HUES64 (cell line): ENCODE data around the gene COPS3.
"Not testable (repeated sequence)": the region's sequence is repeated elsewhere in the genome, so short reads cannot be mapped to it uniquely, and the experiment has no call there.

Experiments
- H3K27ac ChIP-seq: 2 replicates; pipeline ENCODE4 v1.7.0; 2013; ENCODE audit warnings: low read depth, low read length, inconsistent platforms
- H3K27me3 ChIP-seq: 2 replicates; pipeline ENCODE4 v1.6.1; 2013; ENCODE audit warnings: mild to moderate bottlenecking, low read length; ENCODE audit not compliant: insufficient read depth
- H3K36me3 ChIP-seq: 2 replicates; pipeline ENCODE4 v1.6.1; 2013; ENCODE audit warnings: mild to moderate bottlenecking, low read length; ENCODE audit not compliant: insufficient read depth
- H3K4me1 ChIP-seq: 2 replicates; pipeline ENCODE4 v1.6.1; 2013; ENCODE audit warnings: mild to moderate bottlenecking, low read length, moderate library complexity; ENCODE audit not compliant: insufficient read depth
- H3K4me3 ChIP-seq: 2 replicates; pipeline ENCODE4 v1.5.1; 2013; ENCODE audit warnings: mild to moderate bottlenecking, low read length, moderate library complexity
- H3K9ac ChIP-seq: 2 replicates; pipeline ENCODE4 v1.6.1; 2013; ENCODE audit warnings: mild to moderate bottlenecking, low read depth, low read length
- H3K9me3 ChIP-seq: 2 replicates; pipeline ENCODE4 v1.6.1; 2013; ENCODE audit warnings: low read depth, low read length; ENCODE audit not compliant: insufficient read depth
- WGBS: fragments of 150-250, 120-280 bp; methylation state at CpG from one replicate; pipeline ENCODE4 v1.1.7; 2013; ENCODE audit warnings: missing lambda C conversion rate; 5-methylcytosine and 5-hydroxymethylcytosine counted together

Gene COPS3

DNA sequence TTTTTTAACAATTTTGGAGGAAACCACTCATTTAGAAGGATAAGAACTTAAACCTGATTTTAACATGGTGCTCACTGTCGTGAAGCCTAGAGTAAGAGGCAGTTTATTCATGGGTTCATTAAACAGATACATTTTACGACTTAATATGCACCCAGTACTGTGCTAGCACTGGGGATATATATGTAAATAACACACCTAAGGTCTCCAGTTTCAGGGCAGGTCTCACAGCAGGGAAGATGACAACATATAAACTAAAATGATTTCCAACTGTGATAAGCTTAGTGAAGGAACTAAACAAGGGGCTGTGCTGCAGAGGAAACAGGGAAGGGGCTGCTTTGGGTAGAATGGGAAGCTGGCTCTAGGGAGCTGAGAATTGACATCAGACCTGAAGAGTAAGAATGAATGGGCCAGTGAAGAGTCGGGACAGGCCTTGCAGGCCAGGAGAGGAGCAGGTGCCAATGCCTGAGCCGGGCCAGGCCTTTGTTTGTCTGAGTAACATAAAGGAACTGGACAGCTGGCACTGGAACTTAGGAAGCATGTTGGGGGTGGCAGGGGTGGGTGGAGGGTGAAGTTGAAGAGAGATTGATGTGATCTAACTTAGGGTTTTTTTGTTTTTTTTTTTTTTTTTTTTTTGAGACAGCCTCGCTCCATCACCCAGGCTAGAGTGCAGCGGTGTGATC, 34.2 kb upstream of the COPS3 start:
- H3K27ac ChIP-seq: no peak overlapping the region
- H3K9ac ChIP-seq: no peak overlapping the region
- no peaks in the 10 kb centered on the region; the same call in 1 of the 2 replicates for H3K36me3 ChIP-seq
- no peak overlapping the region for H3K4me3 ChIP-seq
- no peaks in the 10 kb centered on the region for H3K27me3 ChIP-seq
- 90% methylated on average over 5 of the region's 6 CpGs for WGBS
- H3K9me3 ChIP-seq: peaks cover 4% of the 10 kb centered on the region; the same call in 1 of the 2 replicates
- H3K4me1 ChIP-seq: no peaks in the 10 kb centered on the region

DNA sequence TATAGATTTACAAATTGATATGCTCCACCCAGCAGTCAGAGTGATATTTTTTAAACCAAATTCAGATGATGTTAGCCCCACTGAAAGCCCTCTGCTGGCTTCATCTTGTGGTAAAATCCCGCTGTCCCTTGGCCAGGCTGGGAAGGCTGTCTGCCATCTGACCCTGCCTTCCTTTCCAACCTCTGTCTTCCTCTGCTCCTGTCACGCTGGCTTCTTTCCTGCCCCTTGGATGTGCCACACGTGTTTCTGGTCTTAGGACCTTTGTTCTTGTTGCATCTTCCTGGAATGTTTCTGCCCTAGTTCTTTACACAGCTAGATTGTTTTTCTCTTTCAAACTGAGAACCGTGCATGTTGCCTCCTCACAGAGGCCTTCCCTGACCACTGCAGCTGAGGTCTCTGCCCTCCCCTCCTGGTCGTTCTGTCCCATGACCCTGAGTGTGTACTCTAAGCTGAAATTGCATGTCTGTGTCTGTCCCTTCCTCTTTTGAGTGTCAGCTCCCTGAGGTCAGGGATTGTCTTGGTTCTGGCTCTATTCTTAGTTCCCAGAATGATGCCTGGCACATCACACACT, 33.5 kb upstream of the COPS3 start:
- H3K9me3 ChIP-seq: peaks cover 4% of the 10 kb centered on the region; the same call in 1 of the 2 replicates
- H3K27me3 ChIP-seq: no peaks in the 10 kb centered on the region
- H3K36me3 ChIP-seq: no peaks in the 10 kb centered on the region; the same call in 1 of the 2 replicates
- H3K9ac ChIP-seq: no peak overlapping the region
- WGBS: 87% methylated on average over 5 of the region's 5 CpGs
- no peaks in the 10 kb centered on the region for H3K4me1 ChIP-seq
- H3K27ac ChIP-seq: no peak overlapping the region
- H3K4me3 ChIP-seq: no peak overlapping the region

DNA sequence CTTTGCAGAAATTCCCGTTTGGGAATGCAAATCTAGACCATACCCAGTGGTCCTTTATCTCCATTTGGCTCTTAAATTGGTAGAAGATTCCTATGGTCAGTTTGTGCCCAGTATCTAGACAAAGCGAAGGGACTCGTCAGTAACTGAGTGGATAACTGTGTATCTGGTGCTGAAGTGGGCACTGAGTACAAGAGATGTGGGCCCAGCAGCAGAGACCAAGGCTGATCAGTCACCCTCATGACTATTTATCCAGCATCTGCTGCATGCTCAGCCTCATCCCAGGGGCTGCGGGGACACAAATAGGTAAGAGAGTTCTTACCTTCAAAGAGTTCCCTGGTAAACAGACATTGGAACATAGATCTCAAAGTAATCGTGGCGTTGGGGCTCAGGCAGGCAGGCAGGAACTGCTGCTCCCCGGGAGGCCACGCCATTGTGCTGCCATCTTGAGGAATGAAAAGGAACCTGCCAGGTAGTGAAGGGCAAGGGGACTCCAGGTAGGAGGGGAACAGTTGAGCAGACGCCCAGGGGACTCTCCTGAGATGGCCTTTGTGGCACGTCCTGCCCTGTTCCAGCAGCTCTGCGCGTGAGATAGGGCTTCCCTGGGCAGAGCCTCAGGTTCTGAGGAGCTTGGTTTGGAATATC, 32.4 kb upstream of the COPS3 start:
- H3K27ac ChIP-seq: no peak overlapping the region
- peaks cover 4% of the 10 kb centered on the region; the same call in 1 of the 2 replicates for H3K9me3 ChIP-seq
- H3K4me3 ChIP-seq: no peak overlapping the region
- H3K9ac ChIP-seq: no peak overlapping the region
- peaks cover 6% of the 10 kb centered on the region; the same call in 1 of the 2 replicates for H3K36me3 ChIP-seq
- 63% methylated on average over 12 of the region's 12 CpGs for WGBS
- no peaks in the 10 kb centered on the region for H3K27me3 ChIP-seq
- no peaks in the 10 kb centered on the region for H3K4me1 ChIP-seq

DNA sequence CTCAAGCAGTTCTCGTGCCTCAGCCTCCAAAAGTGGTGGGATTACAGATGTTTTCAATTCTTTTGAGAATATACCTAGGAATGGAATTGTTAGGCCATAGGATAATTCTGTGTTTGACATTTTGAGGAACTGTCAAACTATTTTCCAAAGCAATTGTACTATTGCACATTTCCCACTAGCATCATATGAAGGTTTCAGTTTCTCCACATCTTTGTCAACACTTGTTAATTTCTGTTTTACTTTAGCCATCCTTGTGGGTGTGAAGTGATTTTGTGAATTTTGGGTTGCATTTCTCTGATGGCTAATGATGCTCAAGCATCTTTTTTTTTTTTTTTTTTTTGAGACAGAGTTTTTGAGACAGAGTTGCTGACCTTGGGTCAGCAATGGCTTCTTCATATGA, 28.3 kb upstream of the COPS3 start:
- no peaks in the 10 kb centered on the region for H3K4me1 ChIP-seq

DNA sequence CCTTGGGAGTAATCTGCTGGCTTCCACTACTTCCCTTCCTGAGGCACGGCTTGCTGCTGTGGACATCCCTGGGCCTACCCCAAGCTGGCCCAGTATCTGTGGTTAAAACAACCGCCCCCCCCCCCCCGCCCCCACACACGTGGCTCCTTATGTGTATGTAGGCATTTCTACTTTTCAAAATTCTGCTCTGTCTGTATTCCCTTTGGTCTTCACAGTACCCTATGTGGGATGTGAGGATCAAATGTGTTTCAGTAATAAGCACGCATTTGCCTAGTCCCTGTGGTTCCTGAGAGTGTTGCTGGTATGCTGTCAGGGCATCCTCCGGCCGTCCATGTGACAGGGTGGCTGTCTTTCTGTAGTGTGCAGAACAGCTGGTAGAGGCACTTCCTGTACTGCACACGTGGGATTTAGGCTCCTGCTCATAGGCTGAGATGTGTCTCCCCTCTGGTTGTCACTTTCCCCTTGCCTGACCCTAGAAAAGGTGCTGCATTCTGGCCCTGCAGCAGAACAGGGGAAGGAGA, 24.3 kb upstream of the COPS3 start:
- Histone ChIP-seq H3K4me1 (no peaks in the 10 kb centered on the region), H3K4me3 (no peak overlapping the region), H3K27me3 (peaks cover 12% of the 10 kb centered on the region), H3K9me3 (no peaks in the 10 kb centered on the region), H3K36me3 (peaks cover 6% of the 10 kb centered on the region; the same call in 1 of the 2 replicates), H3K9ac (no peak overlapping the region), H3K27ac (no peak overlapping the region)
- WGBS: 75% methylated on average over 5 of the region's 8 CpGs

More for the DNA sequence above, 28.3 kb upstream of the COPS3 start:
- Histone ChIP-seq H3K36me3 (peaks cover 6% of the 10 kb centered on the region; the same call in 1 of the 2 replicates), H3K9me3 (peaks cover 4% of the 10 kb centered on the region; the same call in 1 of the 2 replicates), H3K9ac (no peak overlapping the region), H3K27ac (no peak overlapping the region), H3K27me3 (peaks cover 4% of the 10 kb centered on the region), H3K4me3 (no peak overlapping the region)
- WGBS: 82% methylated on average over 1 of the region's 1 CpG

DNA sequence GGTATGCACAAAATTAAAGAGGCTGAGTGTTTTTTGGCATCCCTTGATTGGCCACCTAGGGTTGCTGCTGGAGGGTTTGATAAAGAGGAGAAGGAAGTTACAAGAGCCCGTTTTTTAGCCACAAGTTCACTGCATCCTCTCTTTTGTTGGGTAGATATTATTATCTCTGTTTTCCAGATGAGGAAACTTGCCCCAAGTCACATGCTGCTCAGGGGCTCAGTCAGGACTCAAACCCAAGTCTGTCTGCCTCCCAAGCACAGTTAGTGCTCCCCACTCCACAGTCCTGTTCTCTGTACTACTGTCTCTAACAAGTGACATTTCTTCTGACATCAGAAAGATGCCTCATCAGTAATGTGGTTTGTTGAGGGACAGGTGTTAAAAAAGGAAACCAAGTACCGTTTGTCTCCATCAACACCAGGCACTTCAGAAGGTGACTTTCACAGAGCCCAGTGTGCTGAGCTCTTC, 23.5 kb upstream of the COPS3 start:
- no peaks in the 10 kb centered on the region for H3K9me3 ChIP-seq
- peaks cover 6% of the 10 kb centered on the region; the same call in 1 of the 2 replicates for H3K36me3 ChIP-seq
- H3K9ac ChIP-seq: no peak overlapping the region
- peak overlapping the region; percentile 80; the same call in 1 of the 2 replicates for H3K4me3 ChIP-seq
- no peaks in the 10 kb centered on the region for H3K4me1 ChIP-seq
- 85% methylated on average over 2 of the region's 2 CpGs for WGBS
- H3K27ac ChIP-seq: no peak overlapping the region
- H3K27me3 ChIP-seq: peaks cover 12% of the 10 kb centered on the region

DNA sequence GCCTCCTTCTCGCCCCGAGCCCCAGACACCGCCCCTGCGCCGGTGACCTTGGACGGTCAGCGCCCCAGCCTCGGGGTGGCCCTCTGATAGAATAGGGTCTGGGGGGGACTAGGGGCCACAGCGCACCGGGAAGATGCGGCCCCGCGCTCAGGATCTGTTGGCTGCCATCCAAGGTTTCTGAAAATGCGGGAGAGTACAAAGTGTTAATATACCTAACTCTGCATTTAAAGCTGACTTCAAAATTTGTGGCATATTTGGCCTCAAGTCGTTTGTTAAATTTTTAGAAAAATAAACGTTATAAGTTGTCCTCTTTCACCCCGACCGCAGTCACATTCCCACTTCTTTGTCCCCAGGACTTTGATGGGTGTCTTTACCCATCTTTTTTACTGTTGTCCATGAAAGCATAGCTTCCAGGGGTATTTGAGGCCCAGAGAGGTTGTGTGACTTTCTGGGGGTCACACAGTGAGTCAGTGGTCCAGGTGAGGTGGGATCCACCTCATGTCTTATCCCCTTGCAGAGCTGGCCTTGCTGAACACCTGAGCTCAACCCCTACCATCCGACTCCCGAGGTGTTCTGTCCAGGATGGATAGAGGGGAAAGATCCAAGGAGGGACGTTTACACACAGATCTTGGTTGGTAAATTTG, 22.9 kb upstream of the COPS3 start:
- Histone ChIP-seq H3K4me1 (no peaks in the 10 kb centered on the region), H3K9me3 (no peaks in the 10 kb centered on the region), H3K4me3 (peak overlapping the region; percentile 80), H3K27me3 (peaks cover 12% of the 10 kb centered on the region), H3K36me3 (0 out of 2 replicates have a peak, but pooled peaks cover 1% of the 10 kb centered on the region), H3K9ac (peak overlapping the region; percentile 58), H3K27ac (no peak overlapping the region)
- WGBS: 27% methylated on average over 21 of the region's 21 CpGs

DNA sequence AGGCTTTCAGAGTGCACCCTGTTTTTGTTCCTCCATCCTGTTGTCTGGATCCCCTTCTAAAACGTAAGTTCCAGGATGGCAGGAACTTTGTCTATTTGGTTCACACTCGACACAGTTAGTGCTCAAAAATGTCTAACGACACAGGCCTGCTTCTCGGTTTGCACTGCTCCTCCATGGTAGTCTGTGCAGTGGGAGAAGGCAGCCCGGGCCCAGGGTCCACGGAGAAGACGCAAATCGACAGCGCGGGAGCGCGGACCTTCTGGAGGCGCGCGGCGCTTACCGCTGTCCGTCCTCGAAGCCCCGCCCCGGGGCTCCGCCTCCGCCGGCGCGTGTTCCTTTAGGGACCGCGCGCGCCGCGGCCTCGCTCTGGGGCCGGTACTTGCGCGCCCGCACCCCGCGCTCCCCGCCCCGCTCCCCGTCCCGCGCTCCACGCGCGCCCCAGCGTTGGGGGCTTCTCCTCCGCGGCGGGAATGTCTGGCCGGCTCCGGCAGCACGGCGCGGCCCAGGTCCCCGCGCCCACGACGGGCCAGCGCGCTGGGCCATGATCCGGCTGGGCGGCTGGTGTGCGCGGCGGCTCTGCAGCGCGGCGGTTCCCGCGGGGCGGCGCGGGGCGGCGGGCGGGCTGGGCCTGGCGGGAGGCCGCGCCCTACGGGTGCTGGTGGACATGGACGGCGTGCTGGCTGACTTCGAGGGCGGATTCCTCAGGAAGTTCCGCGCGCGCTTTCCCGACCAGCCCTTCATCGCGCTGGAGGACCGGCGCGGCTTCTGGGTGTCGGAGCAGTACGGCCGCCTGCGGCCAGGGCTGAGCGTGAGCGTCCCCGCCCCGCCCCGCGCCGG, 22.2 kb upstream of the COPS3 start, which contains the start of gene NT5M:
Gene NT5M (plus strand): TSS at position 364 of the 837 bp plus-strand sequence. CDS start 178 bp downstream, at position 542.
- Histone ChIP-seq H3K36me3 (no peaks in the 10 kb centered on the region), H3K9ac (peak within 1 kb of the TSS; percentile 69), H3K27me3 (peaks cover 12% of the 10 kb centered on the region), H3K4me3 (peak within 1 kb of the TSS; percentile 80), H3K9me3 (no peaks in the 10 kb centered on the region), H3K4me1 (no peaks in the 10 kb centered on the region), H3K27ac (0 out of 2 replicates have a peak within 1 kb of the TSS, but pooled peaks have one; percentile 55)
- under 1% methylated on average over 107 of the region's 107 CpGs for WGBS

DNA sequence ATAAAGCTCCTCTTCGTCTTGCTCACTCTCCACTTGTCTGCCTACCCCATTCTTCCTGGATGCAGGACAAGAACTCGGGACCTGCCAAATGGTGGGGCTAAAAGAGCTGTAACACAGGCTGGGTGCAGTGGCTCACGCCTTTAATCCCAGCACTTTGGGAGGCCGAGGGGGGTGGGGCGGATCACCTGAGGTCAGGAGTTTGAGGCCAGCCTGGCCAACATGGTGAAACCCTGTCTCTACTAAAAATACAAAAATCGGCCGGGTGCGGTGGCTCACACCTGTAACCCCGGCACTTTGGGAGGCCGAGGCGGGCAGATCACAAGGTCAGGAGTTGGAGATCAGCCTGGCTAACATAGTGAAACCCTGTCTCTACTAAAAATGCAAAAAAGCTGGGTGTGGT, 20.6 kb upstream of the COPS3 start:
- Histone ChIP-seq H3K27me3 (peaks cover 12% of the 10 kb centered on the region), H3K27ac (peak overlapping the region; percentile 1; the same call in 1 of the 2 replicates), H3K4me3 (peak overlapping the region; percentile 75)
- H3K9me3 ChIP-seq, H3K4me1 ChIP-seq, H3K9ac ChIP-seq, H3K36me3 ChIP-seq: not testable (repeated sequence)
- WGBS: 88% methylated on average over 11 of the region's 11 CpGs
